ENCODE measurements around the gene LDLRAD2. TPM values are rescaled to one million over a fixed set of nuclear protein-coding genes. Genes with fewer than 3 reads are reported as not detected.
A peak's percentile ranks its signal among the peaks of the same experiment; 100 is the strongest.

LDLRAD2 gene
- total RNA-seq, 1 experiment from 2014 or later, result not detected

DNA sequence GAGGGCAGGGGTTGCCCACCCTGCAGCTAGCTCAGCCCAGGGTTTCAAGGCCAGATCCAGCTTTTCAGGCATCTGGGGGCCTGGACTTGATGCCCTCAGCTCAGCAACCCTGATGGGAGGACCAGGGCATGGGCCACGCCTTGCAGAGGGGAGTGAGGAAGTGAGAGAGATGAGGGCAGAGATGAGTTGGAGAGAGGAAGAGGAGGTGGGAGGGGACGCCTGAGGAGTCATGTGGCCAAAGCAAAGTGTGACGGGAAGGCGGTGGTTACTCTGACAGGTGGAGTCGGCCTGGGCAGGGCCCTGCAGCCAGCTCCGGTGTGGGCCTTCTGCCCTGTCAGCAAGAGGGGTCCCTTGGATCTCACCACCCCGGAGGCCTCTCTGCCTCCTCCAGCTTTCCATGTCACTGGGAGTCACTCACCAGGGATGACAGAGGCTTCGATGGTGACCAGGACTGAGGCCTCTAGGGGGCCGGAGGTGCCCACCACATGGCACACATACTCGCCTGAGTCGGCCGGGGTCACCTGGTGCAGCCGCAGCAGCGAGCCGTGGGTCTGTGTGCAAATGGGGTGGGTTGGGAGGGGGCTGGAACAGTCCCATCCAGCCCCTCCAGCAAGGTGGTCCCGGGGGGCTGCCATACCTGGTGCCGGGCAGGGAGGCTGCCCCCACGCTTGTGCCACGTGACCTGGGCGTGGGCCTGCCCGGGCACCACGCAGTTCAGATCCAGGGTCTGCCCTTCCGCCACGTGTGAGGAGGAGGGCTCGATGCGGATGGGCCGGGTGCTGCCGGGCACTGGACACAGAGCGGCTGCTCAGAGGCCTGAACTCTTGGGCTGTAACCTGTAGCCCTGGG lies 40.4 kb downstream of the LDLRAD2 start:
- RAD21 ChIA-PET (ENCODE audit: low non-redundant PET in 1 of 2, low total read pairs in 2 of 2, uncharacterized antibody in 2 of 2, unreplicated experiment in 2 of 2), result no interaction called here
- Histone ChIP-seq H3K9me3 (ENCODE audit: control insufficient read depth in 1 of 2, insufficient read depth in 1 of 2, low read depth in 1 of 2, low read length in 2 of 2) (no peaks in the 10 kb centered on the region), H3K4me1 (ENCODE audit: control insufficient read depth in 1 of 2, insufficient read depth in 2 of 2, low read length in 2 of 2) (no peaks in the 10 kb centered on the region), H3K27me3 (ENCODE audit: insufficient read depth, low read length) (no peaks in the 10 kb centered on the region), H3K9me2 (ENCODE audit: insufficient read depth) (no peaks in the 10 kb centered on the region), H3K4me3 (replicated peaks in 1 of 2; ENCODE audit: low read depth in 1 of 2, low read length in 2 of 2) (no peak overlapping the region), H4K20me1 (ENCODE audit: insufficient read depth) (no peaks in the 10 kb centered on the region), H3K79me2 (ENCODE audit: insufficient read depth, low read length) (no peaks in the 10 kb centered on the region), H2AFZ (ENCODE audit: low read depth, low read length, poor library complexity, severe bottlenecking) (no peak overlapping the region), H3K4me2 (ENCODE audit: low read length) (no peak overlapping the region), H3K27ac (ENCODE audit: low read depth, low read length) (no peak overlapping the region), H3K36me3 (ENCODE audit: control insufficient read depth in 1 of 2, insufficient read depth in 2 of 2, low read length in 2 of 2) (no peaks in the 10 kb centered on the region; a peak in 1 of 4 replicates), H3K9ac (ENCODE audit: low read length) (no peak overlapping the region)
- CTCF ChIA-PET, result no interaction called here
- TF ChIP-seq SIN3A (IDR thresholded peaks at IDR 0.05; ENCODE audit: low read depth) (no peak), CEBPB (IDR thresholded peaks at IDR 0.05; ENCODE audit: low read depth) (no peak), SRF (IDR thresholded peaks at IDR 0.05; ENCODE audit: low read depth) (no peak)
- no TSS peak for BruUV-seq (replicated peaks)
- DNase-seq (ENCODE audit: low read depth, low spot score) (no peak), ATAC-seq (no peak)
- POLR2A ChIA-PET, result no interaction called here
- intact Hi-C loops (cut with micrococcal nuclease), result no loop called here

DNA sequence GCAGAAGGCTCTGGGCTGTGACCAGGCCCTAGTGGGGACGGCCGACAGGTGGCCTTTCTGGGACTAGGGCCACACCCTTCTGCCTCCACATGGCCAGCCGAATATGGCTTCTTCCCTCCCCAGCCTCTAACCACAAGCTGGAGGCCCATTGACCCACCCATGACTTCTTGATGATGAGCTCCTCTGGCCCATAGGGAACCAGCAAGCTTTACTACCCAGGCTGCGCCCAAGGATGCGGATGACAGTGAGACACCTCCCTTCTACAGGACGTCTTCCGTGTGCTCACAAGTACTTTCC lies 41.0 kb downstream of the LDLRAD2 start:
- TF ChIP-seq SRF (IDR thresholded peaks at IDR 0.05; ENCODE audit: low read depth) (no peak), ZBTB33 (IDR thresholded peaks at IDR 0.05; ENCODE audit: extremely low read depth, insufficient replicate concordance, low read length) (no peak), TCF7L2 (IDR thresholded peaks at IDR 0.05; ENCODE audit: borderline replicate concordance, extremely low read depth, insufficient read depth, insufficient read length) (no peak), ZNF274 (IDR thresholded peaks at IDR 0.05; ENCODE audit: low read depth, low read length) (no peak), RAD21 (IDR thresholded peaks at IDR 0.05; ENCODE audit: low read depth) (no peak), POLR2AphosphoS5 (IDR thresholded peaks at IDR 0.05; ENCODE audit: low read depth, low read length) (no peak), POLR2A (IDR thresholded peaks at IDR 0.05; ENCODE audit: borderline replicate concordance, extremely low read depth, insufficient read depth, insufficient read length) (no peak)
- no TSS peak for BruUV-seq (replicated peaks)
- DNase-seq (ENCODE audit: low read depth, low spot score) (no peak), ATAC-seq (peak; percentile 44)
- H3K79me2 ChIP-seq (ENCODE audit: insufficient read depth, low read length), result no peaks in the 10 kb centered on the region
- H3K36me3 ChIP-seq (ENCODE audit: control insufficient read depth in 1 of 2, insufficient read depth in 2 of 2, low read length in 2 of 2), result no peaks in the 10 kb centered on the region; a peak in 1 of 4 replicates
- POLR2A ChIA-PET, result no interaction called here
- H3K4me3 ChIP-seq (replicated peaks in 1 of 2; ENCODE audit: low read depth in 1 of 2, low read length in 2 of 2), result no peak overlapping the region
- H3K27me3 ChIP-seq (ENCODE audit: insufficient read depth, low read length), result no peaks in the 10 kb centered on the region
- no peak overlapping the region for H3K9ac ChIP-seq (ENCODE audit: low read length)
- H3K27ac ChIP-seq (ENCODE audit: low read depth, low read length), result no peak overlapping the region
- H3K4me2 ChIP-seq (ENCODE audit: low read length), result no peak overlapping the region
- CTCF ChIA-PET, result no interaction called here
- no peaks in the 10 kb centered on the region for H3K9me3 ChIP-seq (ENCODE audit: control insufficient read depth in 1 of 2, insufficient read depth in 1 of 2, low read depth in 1 of 2, low read length in 2 of 2)
- intact Hi-C loops (cut with micrococcal nuclease), result no loop called here
- no peaks in the 10 kb centered on the region for H3K9me2 ChIP-seq (ENCODE audit: insufficient read depth)
- H2AFZ ChIP-seq (ENCODE audit: low read depth, low read length, poor library complexity, severe bottlenecking), result no peak overlapping the region
- no peaks in the 10 kb centered on the region for H4K20me1 ChIP-seq (ENCODE audit: insufficient read depth)
- RAD21 ChIA-PET (ENCODE audit: low non-redundant PET in 1 of 2, low total read pairs in 2 of 2, uncharacterized antibody in 2 of 2, unreplicated experiment in 2 of 2), result no interaction called here
- no peaks in the 10 kb centered on the region for H3K4me1 ChIP-seq (ENCODE audit: control insufficient read depth in 1 of 2, insufficient read depth in 2 of 2, low read length in 2 of 2)

Measured in HCT116 (cell line).